Stomach (tissue), 4 donors: Measurements from ENCODE around the gene ANKRD34A.

Experiments used
- CTCF ChIP-seq, 7 experiments: fragments of 450-650 bp in 4 of 7; fragments of 200-600 bp in 3 of 7; sonication (generic) in 3 of 7; IDR thresholded peaks; one replicate each; pipeline ENCODE4 v1.5.1; 2016 to 2019; ENCODE audit warnings: antibody characterized with exemption in 7 of 7, control low read depth in 2 of 7, mild to moderate bottlenecking in 1 of 7
- POLR2A ChIP-seq, 4 donors: fragments of 450-650 bp; IDR thresholded peaks; one replicate each; pipeline ENCODE4 v1.6.1; 2016; ENCODE audit warnings: antibody characterized with exemption in 4 of 4, control low read depth in 2 of 4, mild to moderate bottlenecking in 1 of 4, moderate library complexity in 1 of 4

DNA sequence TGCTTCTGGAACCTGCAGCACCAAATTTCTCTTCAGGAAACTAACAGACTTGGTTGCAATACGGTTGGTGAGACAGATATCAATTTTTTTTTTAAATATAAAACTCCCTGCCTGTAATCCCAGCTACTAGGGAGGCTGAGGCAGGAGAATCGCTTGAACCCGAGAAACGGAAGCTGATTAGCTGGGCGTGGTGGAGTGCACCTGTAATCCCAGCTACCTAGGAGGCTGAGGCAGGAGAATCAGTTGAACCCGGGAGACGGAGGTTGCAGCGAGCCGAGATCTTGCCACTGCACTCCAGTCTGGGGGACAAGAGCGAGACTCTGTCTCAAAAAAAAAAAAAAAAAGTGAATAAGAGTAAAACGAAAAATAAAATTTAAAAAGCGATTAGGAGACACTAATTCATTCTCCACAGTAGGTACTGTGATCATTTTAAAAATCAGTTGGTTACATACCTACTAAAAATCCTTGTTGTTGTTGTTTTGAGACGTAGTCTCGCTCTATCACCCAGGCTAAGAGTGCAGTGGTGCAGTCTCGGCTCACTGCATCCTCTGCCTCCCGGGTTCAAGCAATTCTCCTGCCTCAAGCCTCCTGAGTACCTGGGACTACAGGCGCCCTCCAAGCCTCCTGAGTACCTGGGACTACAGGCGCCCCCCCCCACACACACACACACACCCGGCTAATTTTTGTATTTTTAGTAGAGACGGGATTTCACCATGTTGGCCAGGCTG, 36.3 kb downstream of the ANKRD34A start:
- TF ChIP-seq CTCF (IDR thresholded peaks at IDR 0.05) (no peak), POLR2A (IDR thresholded peaks at IDR 0.05) (no peak)
